Calu3 (cell line): ENCODE data around the gene SLC27A2. TPM values are rescaled to one million over a fixed set of nuclear protein-coding genes. Genes with fewer than 3 reads are reported as not detected.

Experiments used
- BruUV-seq: library from RNA; stranded (reverse); fragments of 400-500 nt; replicated peaks from 2 replicates; lab custom pipeline; 2021; lab: Mats Ljungman, UMichigan
- CTCF ChIA-PET: fragments of 300-600 bp; sonication (Branson Sonifier 250); formaldehyde crosslinking; loops from one replicate; lab custom pipeline; 2022; ENCODE audit warnings: antibody characterized with exemption; lab: Charles Lee
- DNase-seq: peaks from one replicate; pipeline ENCODE4 v3.0.0; 2022
- H3K27ac Mint-ChIP-seq: one replicate; pipeline ENCODE4 v1.8.0; 2022; ENCODE audit warnings: mixed read lengths; ENCODE audit not compliant: unreplicated experiment
- H3K27me3 Mint-ChIP-seq: one replicate; pipeline ENCODE4 v1.8.0; 2022; ENCODE audit warnings: mixed read lengths; ENCODE audit not compliant: unreplicated experiment
- H3K36me3 Mint-ChIP-seq: one replicate; pipeline ENCODE4 v1.8.0; 2022; ENCODE audit warnings: mild to moderate bottlenecking, moderate library complexity, mixed read lengths; ENCODE audit not compliant: insufficient read depth, unreplicated experiment
- H3K4me1 Mint-ChIP-seq: one replicate; pipeline ENCODE4 v1.8.0; 2022; ENCODE audit warnings: mild to moderate bottlenecking, low read depth, mixed read lengths; ENCODE audit not compliant: unreplicated experiment
- H3K4me3 Mint-ChIP-seq: one replicate; pipeline ENCODE4 v1.8.0; 2022; ENCODE audit warnings: mild to moderate bottlenecking, low read depth, moderate library complexity, mixed read lengths; ENCODE audit not compliant: unreplicated experiment
- H3K9me3 Mint-ChIP-seq: one replicate; pipeline ENCODE4 v1.8.0; 2022; ENCODE audit warnings: low read depth, mixed read lengths; ENCODE audit not compliant: unreplicated experiment
- CTCF ChIP-seq: fragments of 200-600 bp; IDR thresholded peaks from one replicate; pipeline ENCODE4 v1.8.0; 2022; ENCODE audit warnings: antibody characterized with exemption; ENCODE audit not compliant: unreplicated experiment
- intact Hi-C: fragments of 100-400 bp; cut with micrococcal nuclease; formaldehyde crosslinking; loops from one replicate; pipeline ENCODE4 v1.10.0; 2022; ENCODE audit not compliant: unreplicated experiment
- total RNA-seq: library from RNA; stranded (reverse); gene quantifications from 2 replicates; pipeline ENCODE4 v1.2.3, GENCODE V29; 2022

The SLC27A2 gene
- total RNA-seq, 1 experiment from 2014 or later, result 13.1 TPM

GRCh38 chr15:50248994-50249582 is 67.1 kb downstream of the SLC27A2 start:
- DNase-seq, result no peak

GRCh38 chr15:50249704-50250103 is 67.7 kb downstream of the SLC27A2 start:
- CTCF ChIA-PET, result no interaction called here
- Mint-ChIP-seq H3K9me3 (no peaks in the 10 kb centered on the region), H3K27ac (no peak overlapping the region), H3K36me3 (no peaks in the 10 kb centered on the region), H3K4me3 (no peak overlapping the region), H3K27me3 (no peaks in the 10 kb centered on the region), H3K4me1 (no peaks in the 10 kb centered on the region)
- BruUV-seq, result no TSS peak
- intact Hi-C loops, result no loop called here
- DNase-seq, result no peak
- no peak for TF ChIP-seq CTCF

More at GRCh38 chr15:50248994-50249582, 67.1 kb downstream of the SLC27A2 start:
- H3K27me3 Mint-ChIP-seq, result no peaks in the 10 kb centered on the region
- no peaks in the 10 kb centered on the region for H3K4me1 Mint-ChIP-seq
- TF ChIP-seq CTCF, result no peak
- no peak overlapping the region for H3K27ac Mint-ChIP-seq
- no TSS peak for BruUV-seq
- no peaks in the 10 kb centered on the region for H3K36me3 Mint-ChIP-seq
- intact Hi-C loops, result no loop called here
- H3K4me3 Mint-ChIP-seq, result no peak overlapping the region
- CTCF ChIA-PET, result no interaction called here
- no peaks in the 10 kb centered on the region for H3K9me3 Mint-ChIP-seq

GRCh38 chr15:50250760-50251394 is 68.9 kb downstream of the SLC27A2 start:
- no TSS peak for BruUV-seq
- Mint-ChIP-seq H3K4me3 (no peak overlapping the region), H3K36me3 (no peaks in the 10 kb centered on the region), H3K27me3 (no peaks in the 10 kb centered on the region), H3K27ac (no peak overlapping the region), H3K4me1 (peaks cover under 1% of the 10 kb centered on the region), H3K9me3 (no peaks in the 10 kb centered on the region)
- DNase-seq, result no peak
- CTCF ChIA-PET, result no interaction called here
- intact Hi-C loops, result no loop called here
- no peak for TF ChIP-seq CTCF

GRCh38 chr15:50251638-50252182 is 69.7 kb downstream of the SLC27A2 start:
- H3K4me3 Mint-ChIP-seq, result no peak overlapping the region
- H3K36me3 Mint-ChIP-seq, result no peaks in the 10 kb centered on the region
- CTCF ChIA-PET, result no interaction called here
- intact Hi-C loops, result no loop called here
- no peaks in the 10 kb centered on the region for H3K9me3 Mint-ChIP-seq
- DNase-seq, result no peak
- TF ChIP-seq CTCF, result no peak
- H3K4me1 Mint-ChIP-seq, result peaks cover 8% of the 10 kb centered on the region
- BruUV-seq, result no TSS peak
- H3K27me3 Mint-ChIP-seq, result no peaks in the 10 kb centered on the region
- no peak overlapping the region for H3K27ac Mint-ChIP-seq
